A549 (cell line): ENCODE measurements around the gene DPF1. TPM values are rescaled to one million over a fixed set of nuclear protein-coding genes. Genes with fewer than 3 reads are reported as not detected.

ENCODE experiments used
- ATAC-seq, 2 experiments: fragments of 200-7000 bp in 1 of 2; fragments of >200 bp in 1 of 2; cut with Nextera tagmentation in 1 of 2; cut with Tn5 transposase in 1 of 2; 3 replicates each; pipeline versions ENCODE4 v1.8.0 to v1.9.1; 2018 to 2020; ENCODE audit warnings: mild to moderate bottlenecking in 1 of 2, moderate library complexity in 1 of 2
- CTCF ChIA-PET: fragments of 300-600 bp; sonication (Branson Sonifier 250); formaldehyde crosslinking; extraction: SDS; loops from one replicate; lab custom pipeline; 2021; ENCODE audit warnings: antibody characterized with exemption, inconsistent platforms; lab: Yijun Ruan, JAX
- POLR2A ChIA-PET: fragments of 350-600 bp; formaldehyde crosslinking; extraction: SDS; loops from one replicate; lab custom pipeline; 2021; ENCODE audit warnings: antibody characterized with exemption, inconsistent platforms; lab: Yijun Ruan, JAX
- DNase-seq, 2 experiments: peaks; one replicate each; pipeline versions ENCODE4 v3.0.0 to v3.0.0-alpha.2; 2011 to 2016; ENCODE audit warnings: low read depth in 1 of 2, low spot score in 1 of 2
- FAIRE-seq: peaks from 2 replicates; lab custom pipeline; 2011; peaks lifted over from hg19 to GRCh38; lab: Jason Lieb, UNC
- H3K27ac ChIP-seq, 2 experiments: fragments of >200 bp; sonication (Bioruptor Twin); formaldehyde crosslinking; 3 replicates each; pipeline ENCODE4 v1.5.1; 2016 to 2017
- H3K4me1 ChIP-seq: fragments of >200 bp; sonication (Bioruptor Twin); formaldehyde crosslinking; 3 replicates; pipeline ENCODE4 v1.6.1; 2016
- H3K4me2 ChIP-seq: fragments of >200 bp; sonication (Bioruptor Twin); formaldehyde crosslinking; 3 replicates; pipeline ENCODE4 v1.6.1; 2016
- H3K4me3 ChIP-seq: fragments of >200 bp; sonication (Bioruptor Twin); formaldehyde crosslinking; 3 replicates; pipeline ENCODE4 v1.5.1; 2016
- H3K9me3 ChIP-seq: fragments of >200 bp; sonication (Bioruptor Twin); formaldehyde crosslinking; 3 replicates; pipeline ENCODE4 v1.6.1; 2016
- EHF ChIP-seq: fragments of 250-450 bp; sonication (Bioruptor Pico); IDR thresholded peaks from 2 replicates; pipeline ENCODE4 v1.5.0; 2020; ENCODE audit warnings: mild to moderate bottlenecking
- EHMT2 ChIP-seq: fragments of 200-600 bp; sonication (generic); IDR thresholded peaks from 2 replicates; pipeline ENCODE4 v1.6.1; 2016; ENCODE audit warnings: antibody characterized with exemption, low read depth, mild to moderate bottlenecking, moderate library complexity
- EP300 ChIP-seq, 2 experiments: fragments of >200 bp; sonication (Bioruptor Twin); formaldehyde crosslinking; IDR thresholded peaks; 2 replicates in 1 of 2; 3 replicates in 1 of 2; pipeline ENCODE4 v1.6.1; 2016 to 2017
- FOSB ChIP-seq: fragments of 250-450 bp; sonication (Bioruptor Pico); IDR thresholded peaks from 2 replicates; pipeline ENCODE4 v1.5.0; 2020; ENCODE audit warnings: mild to moderate bottlenecking, moderate library complexity
- FOSL2 ChIP-seq, 2 experiments: fragments of 450-650 bp in 1 of 2; fragments of >200 bp in 1 of 2; sonication (Bioruptor Twin) in 1 of 2; formaldehyde crosslinking; IDR thresholded peaks; 2 replicates each; pipeline versions ENCODE4 v1.5.0 to v1.6.1; 2016 to 2020; ENCODE audit warnings: mild to moderate bottlenecking in 1 of 2, moderate library complexity in 1 of 2
- FOXS1 ChIP-seq: fragments of 250-450 bp; sonication (Bioruptor Pico); IDR thresholded peaks from 2 replicates; pipeline ENCODE4 v1.5.0; 2020; ENCODE audit warnings: mild to moderate bottlenecking, moderate library complexity
- GATA3 ChIP-seq: IDR thresholded peaks from 2 replicates; pipeline ENCODE4 v1.6.1; 2012; ENCODE audit warnings: borderline replicate concordance
- HOXA7 ChIP-seq: fragments of 250-450 bp; sonication (Bioruptor Pico); IDR thresholded peaks from 2 replicates; pipeline ENCODE4 v1.5.0; 2020; ENCODE audit warnings: mild to moderate bottlenecking, moderate library complexity
- HOXB5 ChIP-seq: fragments of 250-450 bp; sonication (Bioruptor Pico); IDR thresholded peaks from 2 replicates; pipeline ENCODE4 v1.5.0; 2020; ENCODE audit warnings: mild to moderate bottlenecking, moderate library complexity
- JUN ChIP-seq, 2 experiments: fragments of >200 bp; sonication (Bioruptor Twin); formaldehyde crosslinking; IDR thresholded peaks; 2 replicates in 1 of 2; 3 replicates in 1 of 2; pipeline ENCODE4 v1.6.1; 2016 to 2017
- JUNB ChIP-seq: fragments of >200 bp; sonication (Bioruptor Twin); formaldehyde crosslinking; IDR thresholded peaks from 2 replicates; pipeline ENCODE4 v1.6.1; 2016
- PHF8 ChIP-seq: fragments of 200-600 bp; sonication (generic); IDR thresholded peaks from 2 replicates; pipeline ENCODE4 v1.6.1; 2016; ENCODE audit warnings: low read depth, mild to moderate bottlenecking, antibody characterized with exemption, moderate library complexity, borderline replicate concordance
- POLR2A ChIP-seq: IDR thresholded peaks from 2 replicates; pipeline ENCODE4 v1.6.1; 2012; ENCODE audit warnings: mild to moderate bottlenecking, low read length
- RAD21 ChIP-seq, 2 experiments: fragments of >200 bp in 1 of 2; sonication (Bioruptor Twin) in 1 of 2; formaldehyde crosslinking in 1 of 2; IDR thresholded peaks in 1 of 2; conservative IDR thresholded peaks in 1 of 2; 2 replicates in 1 of 2; 3 replicates in 1 of 2; pipeline ENCODE4 v1.6.1; 2012 to 2018; ENCODE audit warnings: inconsistent platforms in 1 of 2
- RARB ChIP-seq: fragments of 250-450 bp; sonication (Bioruptor Pico); IDR thresholded peaks from 2 replicates; pipeline ENCODE4 v1.8.0; 2021; ENCODE audit warnings: mild to moderate bottlenecking, moderate library complexity
- RNF2 ChIP-seq: fragments of 200-600 bp; sonication (generic); IDR thresholded peaks from 2 replicates; pipeline ENCODE4 v1.6.1; 2016; ENCODE audit warnings: low read depth, mild to moderate bottlenecking, antibody characterized with exemption, moderate library complexity, borderline replicate concordance
- TFCP2L1 ChIP-seq: fragments of 250-450 bp; sonication (Bioruptor Pico); IDR thresholded peaks from 2 replicates; pipeline ENCODE4 v1.5.0; 2021; ENCODE audit warnings: mild to moderate bottlenecking
- ZFP36 ChIP-seq: fragments of 450-650 bp; IDR thresholded peaks from 2 replicates; pipeline ENCODE4 v1.6.1; 2014; ENCODE audit warnings: borderline replicate concordance; ENCODE audit not compliant: partially characterized antibody
- WGBS: methylation state at CpG from one replicate; pipeline ENCODE4 v1.1.6; 2017; ENCODE audit errors: missing lambda C conversion rate; 5-methylcytosine and 5-hydroxymethylcytosine counted together
- polyA plus RNA-seq, 4 experiments: library from polyadenylated mRNA; depleted of rRNA in 3 of 4; stranded (reverse); fragments of >200 nt; fragmentation: RNase III in 1 of 4; extraction: RNeasy Plus Mini Kit Qiagen cat#74134 plus additional on column Dnase treatment in 1 of 4; gene quantifications; 2 replicates in 3 of 4; 3 replicates in 1 of 4; pipeline ENCODE4 v1.2.3, GENCODE V29; 2011 to 2017
- TF ChIP-seq, protein P1 (sequence below): fragments of 200-600 bp; sonication (generic); IDR thresholded peaks from 2 replicates; pipeline ENCODE4 v1.6.1; 2016; ENCODE audit warnings: antibody characterized with exemption, mild to moderate bottlenecking, moderate library complexity
- TF ChIP-seq, protein P2 (sequence below): IDR thresholded peaks from 2 replicates; pipeline ENCODE4 v1.6.1; 2012; ENCODE audit warnings: low read depth, borderline replicate concordance

DPF1 gene
- polyA plus RNA-seq, 2 of the 4 experiments (the other 2 are of a cell fraction) = 2.1 to 6.8 TPM

- CTCF ChIA-PET = interaction anchor here (1.8 kb wide), 1 partner anchor 74 kb away, joined by 6 read pairs; no protein-coding TSS in a partner anchor
- FAIRE-seq (no peak), ATAC-seq (no peak), DNase-seq (no peak)
- whole genome bisulfite sequencing = 79% methylated on average over 12 of the region's 12 CpGs
- H3K4me2 ChIP-seq = no peak overlapping the region
- no peak overlapping the region for H3K4me3 ChIP-seq
- peaks cover 39% of the 10 kb centered on the region for H3K4me1 ChIP-seq
- TF ChIP-seq FOSB (no peak), HOXA7 (no peak), JUNB (no peak), RNF2 (no peak), RAD21 (conservative IDR thresholded peaks at IDR 0.05 in 1 of 2, IDR thresholded peaks at IDR 0.05 in 1 of 2) (no peak), EHF (CRISPR knock-in tag) (no peak), FOXS1 (CRISPR knock-in tag) (no peak), RARB (CRISPR knock-in tag) (no peak), PHF8 (no peak), POLR2A (no peak; the same call in 1 of the 2 replicates), FOSL2 (IDR thresholded peaks at IDR 0.05) (no peak), FOSL2 (CRISPR knock-in tag; IDR thresholded peaks at IDR 0.05) (no peak), HOXB5 (CRISPR knock-in tag) (no peak), EP300 (IDR thresholded peaks at IDR 0.05) (no peak)
- TF ChIP-seq, protein P1, sequence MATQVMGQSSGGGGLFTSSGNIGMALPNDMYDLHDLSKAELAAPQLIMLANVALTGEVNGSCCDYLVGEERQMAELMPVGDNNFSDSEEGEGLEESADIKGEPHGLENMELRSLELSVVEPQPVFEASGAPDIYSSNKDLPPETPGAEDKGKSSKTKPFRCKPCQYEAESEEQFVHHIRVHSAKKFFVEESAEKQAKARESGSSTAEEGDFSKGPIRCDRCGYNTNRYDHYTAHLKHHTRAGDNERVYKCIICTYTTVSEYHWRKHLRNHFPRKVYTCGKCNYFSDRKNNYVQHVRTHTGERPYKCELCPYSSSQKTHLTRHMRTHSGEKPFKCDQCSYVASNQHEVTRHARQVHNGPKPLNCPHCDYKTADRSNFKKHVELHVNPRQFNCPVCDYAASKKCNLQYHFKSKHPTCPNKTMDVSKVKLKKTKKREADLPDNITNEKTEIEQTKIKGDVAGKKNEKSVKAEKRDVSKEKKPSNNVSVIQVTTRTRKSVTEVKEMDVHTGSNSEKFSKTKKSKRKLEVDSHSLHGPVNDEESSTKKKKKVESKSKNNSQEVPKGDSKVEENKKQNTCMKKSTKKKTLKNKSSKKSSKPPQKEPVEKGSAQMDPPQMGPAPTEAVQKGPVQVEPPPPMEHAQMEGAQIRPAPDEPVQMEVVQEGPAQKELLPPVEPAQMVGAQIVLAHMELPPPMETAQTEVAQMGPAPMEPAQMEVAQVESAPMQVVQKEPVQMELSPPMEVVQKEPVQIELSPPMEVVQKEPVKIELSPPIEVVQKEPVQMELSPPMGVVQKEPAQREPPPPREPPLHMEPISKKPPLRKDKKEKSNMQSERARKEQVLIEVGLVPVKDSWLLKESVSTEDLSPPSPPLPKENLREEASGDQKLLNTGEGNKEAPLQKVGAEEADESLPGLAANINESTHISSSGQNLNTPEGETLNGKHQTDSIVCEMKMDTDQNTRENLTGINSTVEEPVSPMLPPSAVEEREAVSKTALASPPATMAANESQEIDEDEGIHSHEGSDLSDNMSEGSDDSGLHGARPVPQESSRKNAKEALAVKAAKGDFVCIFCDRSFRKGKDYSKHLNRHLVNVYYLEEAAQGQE = no peak
- TF ChIP-seq, protein P2, sequence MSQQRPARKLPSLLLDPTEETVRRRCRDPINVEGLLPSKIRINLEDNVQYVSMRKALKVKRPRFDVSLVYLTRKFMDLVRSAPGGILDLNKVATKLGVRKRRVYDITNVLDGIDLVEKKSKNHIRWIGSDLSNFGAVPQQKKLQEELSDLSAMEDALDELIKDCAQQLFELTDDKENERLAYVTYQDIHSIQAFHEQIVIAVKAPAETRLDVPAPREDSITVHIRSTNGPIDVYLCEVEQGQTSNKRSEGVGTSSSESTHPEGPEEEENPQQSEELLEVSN = no peak
- POLR2A ChIA-PET = no interaction called here
- no peak overlapping the region for H3K27ac ChIP-seq
- H3K9me3 ChIP-seq = no peaks in the 10 kb centered on the region
Observed at GRCh38 chr19:38207543-38207942, 16.5 kb downstream of the DPF1 start.

DNA sequence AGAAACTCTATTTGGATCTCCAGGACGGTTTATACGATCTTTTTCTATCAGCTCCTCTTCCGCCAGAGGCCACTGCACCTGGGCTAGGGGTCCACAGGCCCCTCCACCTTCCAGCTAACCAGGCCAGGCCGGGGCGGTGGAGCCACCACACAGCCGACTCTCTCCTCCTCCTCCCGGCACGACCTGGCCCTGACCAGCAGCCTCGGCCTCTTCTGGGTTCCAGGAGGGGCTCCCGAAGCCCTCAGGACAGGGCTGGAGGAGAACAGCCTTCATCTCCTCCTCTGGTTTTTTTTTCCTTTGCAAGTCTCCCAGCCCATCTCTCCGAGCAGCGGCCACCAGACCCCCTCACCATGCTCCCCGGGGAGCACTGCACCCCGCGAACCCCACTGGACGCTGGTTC is 17.1 kb downstream of the DPF1 start:
- 92% methylated on average over 16 of the region's 16 CpGs for WGBS
- no peak overlapping the region for H3K4me2 ChIP-seq
- no peak for FAIRE-seq
- no peaks in the 10 kb centered on the region for H3K9me3 ChIP-seq
- ChIA-PET CTCF (interaction anchor here (0.7 to 1.8 kb wide), 9 partner anchors 9 to 312 kb away, joined by 3 to 7 read pairs (median 4); no protein-coding TSS in a partner anchor), POLR2A (interaction anchor here (0.5 kb wide), 1 partner anchor 1220 kb away, joined by 6 read pairs; no protein-coding TSS in a partner anchor)
- H3K4me3 ChIP-seq = no peak overlapping the region
- no peak overlapping the region for H3K27ac ChIP-seq
- TF ChIP-seq POLR2A = no peak
- no peak for TF ChIP-seq GATA3
- no peak for TF ChIP-seq TFCP2L1
- TF ChIP-seq, protein P1 = no peak
- TF ChIP-seq EP300 (IDR thresholded peaks at IDR 0.05) = no peak
- no peak for TF ChIP-seq EHMT2
- no peak for TF ChIP-seq ZFP36
- no peak for TF ChIP-seq JUN (IDR thresholded peaks at IDR 0.05)
- TF ChIP-seq, all 56 proteins: peak for 0
- ATAC-seq (no peak), DNase-seq (no peak)
- H3K4me1 ChIP-seq = peaks cover 37% of the 10 kb centered on the region
